K562 (cell line): ENCODE data around the gene GDF2. TPM values are rescaled to one million over a fixed set of nuclear protein-coding genes. Genes with fewer than 3 reads are reported as not detected.

Source experiments
- ATAC-seq: fragments of 200-7000 bp; cut with Tn5 transposase; 3 replicates; pipeline ENCODE4 v1.9.1; 2020; ENCODE audit warnings: moderate library complexity
- BruUV-seq: library from RNA; stranded (reverse); fragments of 400-500 nt; replicated peaks from 2 replicates; lab custom pipeline; 2021; lab: Mats Ljungman, UMichigan
- CTCF ChIA-PET: fragments of 300-600 bp; formaldehyde crosslinking; extraction: SDS; loops from one replicate; lab custom pipeline; 2021; ENCODE audit warnings: low intra/inter-chr PET ratio; lab: Yijun Ruan, JAX
- POLR2A ChIA-PET: fragments of 300-600, 350-650 bp; sonication (Branson Sonifier 250); formaldehyde crosslinking; extraction: SDS; loops from one replicate; lab custom pipeline; 2021; ENCODE audit warnings: antibody characterized with exemption, inconsistent platforms; lab: Yijun Ruan, JAX
- DNase-seq, 4 experiments: peaks; one replicate each; pipeline versions ENCODE4 v3.0.0 to v3.0.0-alpha.2; 2011 to 2018; ENCODE audit warnings: low spot score in 3 of 4, mixed read lengths in 3 of 4; ENCODE audit errors: extremely low read depth in 1 of 4
- FAIRE-seq: peaks from 2 replicates; lab custom pipeline; 2011; peaks lifted over from hg19 to GRCh38; lab: Jason Lieb, UNC
- H2AFZ ChIP-seq: 2 replicates; pipeline ENCODE4 v1.6.0; 2011; ENCODE audit warnings: low read depth, low read length, control low read depth, inconsistent platforms
- H3K27ac ChIP-seq: fragments of 200-600 bp; 3 replicates; pipeline ENCODE4 v1.8.0; 2011; ENCODE audit warnings: low read depth, mild to moderate bottlenecking, control low read depth, inconsistent platforms, low read length, moderate library complexity, mixed read lengths; ENCODE audit errors: extremely low read depth
- H3K27me3 ChIP-seq, 2 experiments: fragments of 300-600 bp in 1 of 2; 2 replicates in 1 of 2; 3 replicates in 1 of 2; pipeline versions ENCODE4 v1.6.0 to v1.8.0; 2011; ENCODE audit warnings: inconsistent platforms in 2 of 2, low read length in 2 of 2, mild to moderate bottlenecking in 1 of 2, mixed read lengths in 1 of 2, moderate library complexity in 1 of 2; ENCODE audit not compliant: control insufficient read depth in 2 of 2, insufficient read depth in 2 of 2
- H3K36me3 ChIP-seq: fragments of 300-600 bp; 3 replicates; pipeline ENCODE4 v1.8.0; 2011; ENCODE audit warnings: mild to moderate bottlenecking, low read length, inconsistent platforms; ENCODE audit not compliant: control insufficient read depth, insufficient read depth
- H3K4me1 ChIP-seq, 2 experiments: fragments of 200-600 bp in 1 of 2; replicated peaks in 1 of 2; 2 replicates in 1 of 2; 3 replicates in 1 of 2; pipeline versions ENCODE4 v1.5.1 to v1.8.0; 2011; ENCODE audit warnings: inconsistent platforms in 2 of 2, low read length in 2 of 2, mild to moderate bottlenecking in 1 of 2, mixed read lengths in 1 of 2, moderate library complexity in 1 of 2; ENCODE audit not compliant: control insufficient read depth in 2 of 2, insufficient read depth in 2 of 2
- H3K4me2 ChIP-seq: 2 replicates; pipeline ENCODE4 v1.6.1; 2011; ENCODE audit warnings: low read length, control low read depth, inconsistent platforms, mixed read lengths; ENCODE audit not compliant: insufficient read depth
- H3K4me3 ChIP-seq: fragments of 200-600 bp; sonication (generic), shearing (Covaris generic); 2 replicates; pipeline ENCODE4 v1.5.1; 2016; ENCODE audit warnings: control low read depth, inconsistent platforms
- H3K79me2 ChIP-seq: fragments of 200-600 bp; 3 replicates; pipeline ENCODE4 v1.8.0; 2011; ENCODE audit warnings: low read length, inconsistent platforms; ENCODE audit not compliant: control insufficient read depth, insufficient read depth
- H3K9ac ChIP-seq, 2 experiments: 2 replicates each; pipeline versions ENCODE4 v1.6.0 to v1.6.1; 2011; ENCODE audit warnings: low read depth in 2 of 2, low read length in 2 of 2, control low read depth in 1 of 2, inconsistent platforms in 1 of 2, mild to moderate bottlenecking in 1 of 2, mixed read lengths in 1 of 2; ENCODE audit not compliant: insufficient read depth in 1 of 2
- H3K9me1 ChIP-seq: one replicate; pipeline ENCODE4 v1.6.0; 2011; ENCODE audit warnings: inconsistent platforms, mild to moderate bottlenecking, low read length, moderate library complexity; ENCODE audit not compliant: control insufficient read depth, insufficient read depth
- H3K9me3 ChIP-seq: replicated peaks from 2 replicates; pipeline ENCODE4 v1.5.1; 2011; ENCODE audit warnings: low read depth, low read length, inconsistent platforms; ENCODE audit not compliant: control insufficient read depth, insufficient read depth
- H4K20me1 ChIP-seq: replicated peaks from 2 replicates; pipeline ENCODE4 v1.6.1; 2011; ENCODE audit warnings: low read length, inconsistent platforms, mixed read lengths; ENCODE audit not compliant: control insufficient read depth, insufficient read depth
- ELK1 ChIP-seq: sonication (generic); formaldehyde crosslinking; IDR thresholded peaks from 2 replicates; pipeline ENCODE4 v1.8.1; 2022; ENCODE audit warnings: missing genetic modification reagents
- ESRRB ChIP-seq: fragments of 250-450 bp; sonication (Bioruptor Pico); IDR thresholded peaks from 2 replicates; pipeline ENCODE4 v1.5.0; 2020; ENCODE audit warnings: mild to moderate bottlenecking, moderate library complexity, borderline replicate concordance
- GTF2A2 ChIP-seq: IDR thresholded peaks from 2 replicates; pipeline ENCODE4 v1.6.1; 2016; ENCODE audit warnings: mild to moderate bottlenecking, missing genetic modification characterization, missing compliant biosample characterization
- KDM4B ChIP-seq, 2 experiments: fragments of 450-650 bp in 1 of 2; sonication (generic) in 1 of 2; IDR thresholded peaks; 2 replicates each; pipeline ENCODE4 v1.6.1; 2016 to 2017; ENCODE audit warnings: borderline replicate concordance in 2 of 2, antibody characterized with exemption in 1 of 2, low read depth in 1 of 2, mild to moderate bottlenecking in 1 of 2
- KLF10 ChIP-seq: fragments of 250-450 bp; sonication (Bioruptor Pico); IDR thresholded peaks from 2 replicates; pipeline ENCODE4 v1.6.1; 2021; ENCODE audit warnings: matching md5 sums
- MYBL2 ChIP-seq, 2 experiments: fragments of 450-650 bp in 1 of 2; sonication (generic) in 1 of 2; formaldehyde crosslinking in 1 of 2; IDR thresholded peaks; 2 replicates each; pipeline versions ENCODE4 v1.6.1 to v1.8.1; 2017 to 2022; ENCODE audit warnings: borderline replicate concordance in 1 of 2, inconsistent platforms in 1 of 2, low read depth in 1 of 2, mild to moderate bottlenecking in 1 of 2, missing genetic modification reagents in 1 of 2, moderate library complexity in 1 of 2
- RBM17 ChIP-seq: fragments of 200-400 bp; formaldehyde crosslinking; IDR thresholded peaks from 2 replicates; pipeline ENCODE4 v1.6.1; 2017; ENCODE audit warnings: low read depth, mild to moderate bottlenecking, low read length, borderline replicate concordance
- SRF ChIP-seq, 2 experiments: fragments of 250-450, 450-650 bp in 1 of 2; sonication (Bioruptor Pico) in 1 of 2; sonication (generic) in 1 of 2; formaldehyde crosslinking; IDR thresholded peaks; 2 replicates each; pipeline versions ENCODE4 v1.5.0 to v1.5.1; 2020 to 2022; ENCODE audit warnings: mild to moderate bottlenecking in 1 of 2, missing genetic modification reagents in 1 of 2
- TCF15 ChIP-seq: fragments of 250-450 bp; sonication (Bioruptor Pico); IDR thresholded peaks from 2 replicates; pipeline ENCODE4 v1.8.0; 2022; ENCODE audit warnings: moderate library complexity, mild to moderate bottlenecking, inconsistent platforms
- ZNF12 ChIP-seq: sonication (generic); formaldehyde crosslinking; IDR thresholded peaks from 2 replicates; pipeline ENCODE4 v1.4.0; 2020; ENCODE audit warnings: mild to moderate bottlenecking, missing genetic modification reagents
- ZNF174 ChIP-seq: fragments of 250-450 bp; sonication (Bioruptor Pico); IDR thresholded peaks from 2 replicates; pipeline ENCODE4 v1.4.0; 2020; ENCODE audit warnings: mild to moderate bottlenecking
- ZNF24 ChIP-seq: fragments of 450-650 bp; IDR thresholded peaks from 2 replicates; pipeline ENCODE4 v1.6.1; 2016
- WGBS: fragments of 100-300 bp; shearing (Covaris generic); methylation state at CpG from one replicate; pipeline ENCODE4 v1.1.6; 2016; ENCODE audit warnings: low coverage, mixed read lengths; ENCODE audit not compliant: insufficient coverage; ENCODE audit errors: missing lambda C conversion rate; 5-methylcytosine and 5-hydroxymethylcytosine counted together
- in situ Hi-C: fragments of 300-500 bp; cut with MboI; formaldehyde crosslinking; loops from 4 replicates; pipeline ENCODE4 v1.15.0; 2018; ENCODE audit warnings: inconsistent platforms, mixed read lengths
- intact Hi-C: fragments of 100-400 bp; cut with micrococcal nuclease; formaldehyde crosslinking; loops from 2 replicates; pipeline ENCODE4 v1.14.2; 2022
- polyA plus RNA-seq, 8 experiments: library from polyadenylated mRNA; depleted of rRNA in 4 of 8; stranded (reverse) in 5 of 8; unstranded in 3 of 8; fragments of >200 nt; fragmentation: Nextera tagmentation in 2 of 8; fragmentation: Illumina TruSeq in 1 of 8; extraction: Ambion mirVana in 2 of 8; extraction: Trizol in 1 of 8; gene quantifications; 2 replicates each; pipeline versions ENCODE4 v1.2.1 to v1.2.3, GENCODE V29; 2011 to 2014; ENCODE audit warnings: inconsistent platforms in 1 of 8, missing spikeins in 1 of 8
- total RNA-seq, 7 experiments: library from RNA; depleted of rRNA in 6 of 7; stranded (reverse); fragments of >200 nt in 6 of 7; fragmentation: Illumina TruSeq in 2 of 7; extraction: Trizol in 2 of 7; gene quantifications; 2 replicates each; pipeline versions ENCODE4 v1.2.1 to v1.2.3, GENCODE V29; 2011 to 2021; ENCODE audit warnings: low replicate concordance in 1 of 7
- TF ChIP-seq, protein P1 (sequence below): fragments of 250-450 bp; sonication (Bioruptor Pico); IDR thresholded peaks from 2 replicates; pipeline ENCODE4 v1.6.1; 2021; ENCODE audit warnings: mild to moderate bottlenecking

The GDF2 gene
- total and polyA plus RNA-seq, 9 of the 15 experiments (the other 6 are each of a cell fraction or from before 2014, with no cell fraction given), result 0.08 to 0.58 (median 0.27) TPM; not detected in 2

DNA sequence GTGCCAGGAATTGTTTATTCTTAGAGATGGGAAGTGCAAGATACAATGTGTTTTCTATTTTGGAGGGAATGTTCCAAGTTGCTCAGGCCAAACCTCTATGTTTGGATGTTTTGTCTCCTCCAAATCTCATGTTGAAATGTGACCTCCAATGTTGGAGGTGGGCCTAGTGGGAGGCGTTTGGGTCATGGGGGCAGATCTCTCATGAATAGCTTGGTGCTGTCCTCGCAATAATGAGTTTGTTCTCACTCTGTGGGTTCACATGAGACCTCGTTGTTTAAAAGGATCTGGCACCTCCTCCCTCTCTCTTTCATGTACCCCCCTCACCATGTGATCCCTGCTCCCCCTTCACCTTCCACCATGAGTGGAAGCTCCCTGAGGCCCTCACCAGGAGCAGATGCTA is 30.6 kb upstream of the GDF2 start:
- H3K4me2 ChIP-seq, result no peak overlapping the region
- in situ Hi-C loops (no loop called here), intact Hi-C loops (no loop called here)
- H3K36me3 ChIP-seq, result no peaks in the 10 kb centered on the region
- no peaks in the 10 kb centered on the region for H4K20me1 ChIP-seq
- no peak for FAIRE-seq
- H3K4me1 ChIP-seq, result no peaks in the 10 kb centered on the region
- TF ChIP-seq SRF (CRISPR knock-in tag; IDR thresholded peaks at IDR 0.05), result no peak
- TF ChIP-seq ELK1 (CRISPR knock-in tag), result no peak
- no peak for TF ChIP-seq TCF15 (CRISPR knock-in tag)
- no peak for TF ChIP-seq ZNF12 (CRISPR knock-in tag)
- no peak for TF ChIP-seq KLF10 (CRISPR knock-in tag)
- no peak for TF ChIP-seq MYBL2 (IDR thresholded peaks at IDR 0.05; ENCODE audit: low read depth)
- TF ChIP-seq MYBL2 (CRISPR knock-in tag; IDR thresholded peaks at IDR 0.05; ENCODE audit: borderline replicate concordance), result no peak
- no peak for TF ChIP-seq ZNF174 (CRISPR knock-in tag)
- no peak for TF ChIP-seq ESRRB (CRISPR knock-in tag)
- TF ChIP-seq, protein P1, sequence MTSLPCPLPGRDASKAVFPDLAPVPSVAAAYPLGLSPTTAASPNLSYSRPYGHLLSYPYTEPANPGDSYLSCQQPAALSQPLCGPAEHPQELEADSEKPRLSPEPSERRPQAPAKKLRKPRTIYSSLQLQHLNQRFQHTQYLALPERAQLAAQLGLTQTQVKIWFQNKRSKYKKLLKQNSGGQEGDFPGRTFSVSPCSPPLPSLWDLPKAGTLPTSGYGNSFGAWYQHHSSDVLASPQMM (CRISPR knock-in tag), result no peak
- TF ChIP-seq ZNF24, result no peak
- TF ChIP-seq KDM4B (IDR thresholded peaks at IDR 0.05; ENCODE audit: borderline replicate concordance in 2 of 2, low read depth in 1 of 2), result no peak
- TF ChIP-seq GTF2A2 (tag), result no peak
- no peak for TF ChIP-seq RBM17
- TF ChIP-seq, all 486 proteins: peak for 0
- 2% methylated on average over 3 of the region's 3 CpGs for WGBS
- Histone ChIP-seq H3K9ac (no peak overlapping the region), H3K79me2 (no peaks in the 10 kb centered on the region), H3K9me1 (no peaks in the 10 kb centered on the region), H2AFZ (no peak overlapping the region), H3K9me3 (no peaks in the 10 kb centered on the region), H3K27ac (no peak overlapping the region), H3K4me3 (no peak overlapping the region), H3K27me3 (peaks cover 29 to 68% of the 10 kb centered on the region in 2 experiments)
- ChIA-PET POLR2A (no interaction called here), CTCF (no interaction called here)
- no peak for ATAC-seq
- DNase-seq, result no peak
- BruUV-seq, result no TSS peak
